ENCODE measurements around the gene STK11. TPM values are rescaled to one million over a fixed set of nuclear protein-coding genes. Genes with fewer than 3 reads are reported as not detected.
A peak's percentile ranks its signal among the peaks of the same experiment; 100 is the strongest.
"Not testable (repeated sequence)": the region's sequence is repeated elsewhere in the genome, so short reads cannot be mapped to it uniquely, and the experiment has no call there.

STK11 gene
- total RNA-seq, 1 donor from 2014 or later = 71.8 TPM

DNA sequence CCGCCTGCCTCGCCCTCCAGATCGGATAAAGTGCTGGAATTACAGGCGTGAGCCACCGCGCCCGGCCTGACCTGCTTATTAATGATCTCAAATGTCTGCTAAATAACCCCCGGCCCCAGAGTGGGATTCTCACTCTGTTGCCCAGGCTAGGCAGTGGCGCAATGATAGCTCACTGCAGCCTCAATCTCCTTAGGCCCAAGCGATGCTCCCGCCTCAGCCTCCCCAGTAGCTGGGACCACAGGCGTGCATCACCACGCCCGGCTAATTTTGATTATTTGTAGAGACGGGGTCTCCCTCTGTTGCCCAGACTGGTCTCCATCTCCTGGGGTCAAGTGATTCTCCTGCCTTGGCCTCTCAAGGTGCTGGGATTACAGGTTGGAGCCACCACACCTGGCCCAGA is 35.3 kb downstream of the STK11 start:
- TF ChIP-seq, protein P1, sequence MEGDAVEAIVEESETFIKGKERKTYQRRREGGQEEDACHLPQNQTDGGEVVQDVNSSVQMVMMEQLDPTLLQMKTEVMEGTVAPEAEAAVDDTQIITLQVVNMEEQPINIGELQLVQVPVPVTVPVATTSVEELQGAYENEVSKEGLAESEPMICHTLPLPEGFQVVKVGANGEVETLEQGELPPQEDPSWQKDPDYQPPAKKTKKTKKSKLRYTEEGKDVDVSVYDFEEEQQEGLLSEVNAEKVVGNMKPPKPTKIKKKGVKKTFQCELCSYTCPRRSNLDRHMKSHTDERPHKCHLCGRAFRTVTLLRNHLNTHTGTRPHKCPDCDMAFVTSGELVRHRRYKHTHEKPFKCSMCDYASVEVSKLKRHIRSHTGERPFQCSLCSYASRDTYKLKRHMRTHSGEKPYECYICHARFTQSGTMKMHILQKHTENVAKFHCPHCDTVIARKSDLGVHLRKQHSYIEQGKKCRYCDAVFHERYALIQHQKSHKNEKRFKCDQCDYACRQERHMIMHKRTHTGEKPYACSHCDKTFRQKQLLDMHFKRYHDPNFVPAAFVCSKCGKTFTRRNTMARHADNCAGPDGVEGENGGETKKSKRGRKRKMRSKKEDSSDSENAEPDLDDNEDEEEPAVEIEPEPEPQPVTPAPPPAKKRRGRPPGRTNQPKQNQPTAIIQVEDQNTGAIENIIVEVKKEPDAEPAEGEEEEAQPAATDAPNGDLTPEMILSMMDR (IDR thresholded peaks at IDR 0.05; ENCODE audit: unreplicated experiment) = no peak
- H3K27me3 Mint-ChIP-seq (ENCODE audit: low read depth) = no peaks in the 10 kb centered on the region
- H3K36me3 Mint-ChIP-seq = no peaks in the 10 kb centered on the region
- H3K4me1 Mint-ChIP-seq = peaks cover 24% of the 10 kb centered on the region
- peak overlapping the region; percentile 92 for H3K27ac Mint-ChIP-seq
- no peak for DNase-seq (ENCODE audit: low spot score in 2 of 2, unreplicated experiment in 2 of 2)
- H3K9me3 Mint-ChIP-seq = no peaks in the 10 kb centered on the region
- peak overlapping the region; percentile 72 for H3K4me3 Mint-ChIP-seq

DNA sequence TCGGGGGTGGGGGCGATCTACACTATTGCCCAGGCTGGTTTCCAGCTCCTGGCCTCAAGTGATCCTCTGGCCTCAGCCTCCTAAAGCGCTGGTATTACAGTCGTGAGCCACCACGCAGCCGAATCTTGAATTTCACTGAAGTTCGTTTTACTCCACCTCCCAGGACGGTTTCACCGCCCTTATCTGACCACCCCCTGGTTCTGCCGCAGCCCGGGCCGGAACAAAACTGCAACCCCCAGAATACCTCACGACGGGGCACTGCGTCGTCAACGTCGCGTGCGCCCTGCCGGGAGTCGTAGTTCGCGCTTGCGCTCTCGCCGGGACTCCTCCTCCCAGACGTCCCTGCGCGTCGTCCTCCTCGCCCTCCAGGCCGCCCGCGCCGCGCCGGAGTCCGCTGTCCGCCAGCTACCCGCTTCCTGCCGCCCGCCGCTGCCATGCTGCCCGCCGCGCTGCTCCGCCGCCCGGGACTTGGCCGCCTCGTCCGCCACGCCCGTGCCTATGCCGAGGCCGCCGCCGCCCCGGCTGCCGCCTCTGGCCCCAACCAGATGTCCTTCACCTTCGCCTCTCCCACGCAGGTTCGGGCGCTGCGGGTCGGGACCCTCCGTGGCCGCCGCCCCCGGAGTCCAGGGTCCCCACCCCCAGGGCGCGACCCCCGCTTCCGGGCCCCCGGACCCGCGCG is 36.0 kb downstream of the STK11 start, which contains the start of gene ATP5F1D:
ATP5F1D (plus strand) TSS at position 335 of the 679 bp plus-strand sequence; CDS start at position 435, 100 bp downstream.
- DNase-seq (ENCODE audit: low spot score in 2 of 2, unreplicated experiment in 2 of 2) = peak; percentile 84 to 85
- peak within 1 kb of the TSS; percentile 76 for H3K4me3 Mint-ChIP-seq
- peak within 1 kb of the TSS; percentile 92 for H3K27ac Mint-ChIP-seq
- H3K27me3 Mint-ChIP-seq (ENCODE audit: low read depth) = no peaks in the 10 kb centered on the region
- no peaks in the 10 kb centered on the region for H3K36me3 Mint-ChIP-seq
- H3K9me3 Mint-ChIP-seq = no peaks in the 10 kb centered on the region
- TF ChIP-seq, protein P1 (IDR thresholded peaks at IDR 0.05; ENCODE audit: unreplicated experiment) = no peak
- peaks cover 24% of the 10 kb centered on the region for H3K4me1 Mint-ChIP-seq

DNA sequence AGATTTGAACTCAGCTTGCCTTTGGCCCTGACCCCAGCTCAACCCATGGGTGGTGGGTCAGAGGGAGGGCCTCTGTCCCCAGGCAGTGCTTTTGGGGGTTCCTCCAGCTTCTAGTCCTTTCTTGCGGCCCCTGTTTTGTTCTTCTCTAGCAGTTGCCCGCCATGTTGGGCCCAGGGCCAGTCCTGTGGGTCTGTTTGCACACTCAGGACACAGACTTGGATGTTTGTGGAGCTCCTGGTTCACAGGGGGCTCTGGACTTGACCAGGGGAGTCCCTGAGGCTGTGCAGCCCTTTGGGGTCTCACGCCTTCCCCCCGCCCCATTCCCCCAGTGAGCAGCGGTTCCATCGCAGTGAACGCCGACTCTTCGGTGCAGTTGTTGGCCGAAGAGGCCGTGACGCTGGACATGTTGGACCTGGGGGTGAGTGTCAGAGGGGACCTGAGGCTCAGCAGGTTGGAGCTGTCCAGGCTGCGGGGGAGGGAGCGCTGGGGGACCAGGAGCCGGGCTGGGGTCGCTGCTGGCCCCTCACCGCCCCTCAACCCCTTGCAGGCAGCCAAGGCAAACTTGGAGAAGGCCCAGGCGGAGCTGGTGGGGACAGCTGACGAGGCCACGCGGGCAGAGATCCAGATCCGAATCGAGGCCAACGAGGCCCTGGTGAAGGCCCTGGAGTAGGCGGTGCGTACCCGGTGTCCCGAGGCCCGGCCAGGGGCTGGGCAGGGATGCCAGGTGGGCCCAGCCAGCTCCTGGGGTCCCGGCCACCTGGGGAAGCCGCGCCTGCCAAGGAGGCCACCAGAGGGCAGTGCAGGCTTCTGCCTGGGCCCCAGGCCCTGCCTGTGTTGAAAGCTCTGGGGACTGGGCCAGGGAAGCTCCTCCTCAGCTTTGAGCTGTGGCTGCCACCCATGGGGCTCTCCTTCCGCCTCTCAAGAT is 38.5 kb downstream of the STK11 start:
- peak; percentile 76 to 90 for DNase-seq (ENCODE audit: low spot score in 2 of 2, unreplicated experiment in 2 of 2)
- H3K36me3 Mint-ChIP-seq = no peaks in the 10 kb centered on the region
- no peaks in the 10 kb centered on the region for H3K9me3 Mint-ChIP-seq
- H3K4me1 Mint-ChIP-seq = peaks cover 15% of the 10 kb centered on the region
- no peaks in the 10 kb centered on the region for H3K27me3 Mint-ChIP-seq (ENCODE audit: low read depth)
- peak overlapping the region; percentile 77 for H3K27ac Mint-ChIP-seq
- H3K4me3 Mint-ChIP-seq = peak overlapping the region; percentile 47
- TF ChIP-seq, protein P1 (IDR thresholded peaks at IDR 0.05; ENCODE audit: unreplicated experiment) = peak; percentile 77

DNA sequence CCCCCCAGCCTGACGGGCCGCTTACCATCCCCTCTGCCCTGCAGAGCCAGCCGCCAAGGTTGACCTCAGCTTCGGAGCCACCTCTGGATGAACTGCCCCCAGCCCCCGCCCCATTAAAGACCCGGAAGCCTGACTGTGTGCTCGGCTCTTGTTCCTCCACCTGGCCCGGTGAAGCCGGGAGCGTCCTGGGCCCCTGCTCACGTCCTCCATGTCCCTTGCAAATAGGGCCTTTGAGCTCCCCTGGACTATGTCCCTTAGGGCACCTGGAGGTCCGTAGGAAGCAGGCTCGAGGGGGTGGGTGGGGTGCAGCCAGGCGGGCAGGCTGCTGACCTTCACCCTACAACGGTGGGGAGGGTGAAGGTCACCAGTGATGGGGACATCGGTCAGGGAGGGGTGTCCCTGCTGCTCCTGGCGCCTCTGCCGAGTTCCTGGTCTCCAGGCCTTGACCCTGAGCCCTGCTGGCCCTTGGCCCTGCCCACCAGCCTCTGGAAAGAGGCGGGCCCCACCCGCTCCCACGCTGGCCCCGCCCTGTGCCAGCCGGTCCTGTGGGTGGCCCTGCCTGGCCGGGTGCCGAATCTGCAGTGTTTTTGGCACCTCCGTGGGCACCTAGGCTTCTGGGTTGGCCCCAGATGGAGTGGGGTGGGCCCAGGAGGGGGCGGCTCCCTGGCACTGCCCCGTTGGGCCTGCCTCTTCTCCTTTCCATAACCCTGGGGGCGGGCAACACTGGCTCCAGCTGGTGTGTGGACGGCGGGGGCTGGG is 39.3 kb downstream of the STK11 start:
- no peak for DNase-seq (ENCODE audit: low spot score in 2 of 2, unreplicated experiment in 2 of 2)
- TF ChIP-seq, protein P1 (IDR thresholded peaks at IDR 0.05; ENCODE audit: unreplicated experiment) = peak; percentile 10
- no peaks in the 10 kb centered on the region for H3K36me3 Mint-ChIP-seq
- H3K4me3 Mint-ChIP-seq = peak overlapping the region; percentile 47
- no peaks in the 10 kb centered on the region for H3K9me3 Mint-ChIP-seq
- H3K27me3 Mint-ChIP-seq (ENCODE audit: low read depth) = no peaks in the 10 kb centered on the region
- H3K27ac Mint-ChIP-seq = peak overlapping the region; percentile 77
- H3K4me1 Mint-ChIP-seq = peaks cover 12% of the 10 kb centered on the region

DNA sequence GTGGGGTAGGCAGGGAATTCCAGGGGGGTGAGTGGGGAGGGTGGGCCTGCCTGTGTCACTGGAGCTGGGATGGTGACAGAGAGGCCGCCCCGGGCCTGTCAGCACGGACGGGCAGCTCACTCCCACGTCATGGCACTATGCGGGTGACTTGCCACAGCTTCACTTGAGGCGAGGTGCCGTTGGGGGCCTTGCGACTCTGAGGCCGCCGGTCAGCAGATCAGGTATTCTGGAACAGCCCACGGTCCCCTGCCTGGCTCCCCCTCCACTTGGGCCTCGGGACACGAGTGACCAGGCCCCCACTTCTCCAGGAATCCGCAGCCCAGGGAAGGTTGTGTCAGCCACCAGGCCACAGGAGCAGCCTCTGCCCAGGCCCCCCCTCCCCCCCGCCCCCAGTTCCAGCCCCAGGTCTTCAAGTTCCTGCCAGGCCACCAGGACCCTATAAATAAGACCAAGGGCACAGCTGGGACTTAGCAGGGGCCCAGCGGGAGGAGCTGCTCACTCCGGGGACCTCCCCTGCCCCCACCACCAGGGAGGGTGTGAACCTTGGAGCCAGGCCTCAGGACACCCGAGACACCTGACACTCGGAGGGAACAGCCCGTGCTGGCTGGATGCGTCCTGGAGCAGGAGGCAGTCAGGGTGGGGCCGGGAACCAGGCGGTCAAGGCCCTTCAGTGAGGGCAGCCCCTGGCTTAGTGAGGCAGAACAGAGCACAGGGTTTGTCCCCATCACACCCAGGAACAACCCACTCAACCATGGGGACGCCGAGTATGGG is 40.1 kb downstream of the STK11 start:
- Mint-ChIP-seq H3K9me3 (no peaks in the 10 kb centered on the region), H3K4me3 (no peak overlapping the region), H3K4me1 (peaks cover 12% of the 10 kb centered on the region), H3K27ac (no peak overlapping the region), H3K27me3 (ENCODE audit: low read depth) (no peaks in the 10 kb centered on the region), H3K36me3 (no peaks in the 10 kb centered on the region)
- DNase-seq (ENCODE audit: low spot score in 2 of 2, unreplicated experiment in 2 of 2) = no peak
- TF ChIP-seq, protein P1 (IDR thresholded peaks at IDR 0.05; ENCODE audit: unreplicated experiment) = no peak

DNA sequence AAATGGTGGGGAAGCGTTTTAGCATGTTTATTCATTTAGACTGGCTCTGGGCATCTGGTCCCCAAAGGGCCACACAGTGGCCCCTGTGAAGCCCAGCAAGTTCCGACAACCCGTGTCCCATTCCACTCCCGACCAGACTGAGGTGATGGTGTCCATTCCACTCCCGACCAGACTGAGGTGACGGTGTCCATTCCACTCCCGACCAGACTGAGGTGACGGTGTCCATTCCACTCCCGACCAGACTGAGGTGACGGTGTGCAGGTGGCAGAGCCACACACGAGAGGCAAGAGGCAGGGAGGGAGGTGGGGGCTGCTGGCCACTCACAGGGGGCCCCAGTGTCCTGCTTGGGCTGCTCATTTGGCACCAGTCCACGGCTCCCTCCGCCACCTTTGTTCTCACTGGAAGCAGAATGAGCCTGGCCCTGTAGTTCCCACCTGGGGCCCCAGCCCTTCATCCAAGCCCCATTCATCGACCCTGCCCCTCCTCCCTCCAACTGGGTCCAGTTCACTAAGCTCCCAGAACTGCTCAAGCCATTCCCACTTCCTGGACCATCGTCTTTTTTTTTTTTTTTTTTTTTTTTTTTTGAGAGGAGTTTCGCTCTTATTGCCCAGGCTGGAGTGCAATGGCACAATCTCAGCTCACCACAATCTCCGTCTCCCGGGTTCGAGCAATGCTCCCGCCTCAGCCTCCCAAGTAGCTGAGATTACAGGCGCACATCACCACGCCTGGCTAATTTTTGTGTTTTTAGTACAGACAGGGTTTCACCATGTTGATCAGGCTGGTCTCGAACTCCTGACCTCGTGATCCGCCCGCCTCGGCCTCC is 40.9 kb downstream of the STK11 start:
- H3K4me1 Mint-ChIP-seq; H3K9me3 Mint-ChIP-seq; H3K36me3 Mint-ChIP-seq; H3K27ac Mint-ChIP-seq; DNase-seq (ENCODE audit: low spot score in 2 of 2, unreplicated experiment in 2 of 2); H3K27me3 Mint-ChIP-seq (ENCODE audit: low read depth); H3K4me3 Mint-ChIP-seq: not testable (repeated sequence)
